HCT116 (cell line): ENCODE data around the gene SNN. TPM values are rescaled to one million over a fixed set of nuclear protein-coding genes. Genes with fewer than 3 reads are reported as not detected.

ENCODE experiments used
- ATAC-seq: fragments of 200-7000 bp; cut with Tn5 transposase; 2 replicates; pipeline ENCODE4 v1.9.1; 2020; ENCODE audit warnings: mild to moderate bottlenecking, moderate library complexity
- BruUV-seq: library from RNA; stranded (reverse); fragments of 400-500 nt; replicated peaks from 2 replicates; lab custom pipeline; 2021; lab: Mats Ljungman, UMichigan
- CTCF ChIA-PET: fragments of 300-600 bp; sonication (Branson Sonifier 250); formaldehyde crosslinking; loops from one replicate; lab custom pipeline; 2021; ENCODE audit warnings: antibody characterized with exemption; lab: Charles Lee
- POLR2A ChIA-PET: fragments of 300-600, 350-600 bp; sonication (Branson Sonifier 250); formaldehyde crosslinking; loops from one replicate; lab custom pipeline; 2021; ENCODE audit warnings: antibody characterized with exemption; lab: Charles Lee
- RAD21 ChIA-PET, 2 experiments: fragments of 300-600 bp; sonication (Branson Sonifier 250); formaldehyde crosslinking; loops; one replicate each; lab custom pipeline; 2023; ENCODE audit warnings: low total read pairs in 2 of 2; ENCODE audit not compliant: uncharacterized antibody in 2 of 2, unreplicated experiment in 2 of 2, low non-redundant PET in 1 of 2; lab: Charles Lee
- DNase-seq: peaks from one replicate; pipeline ENCODE4 v3.0.0-alpha.2; 2010; ENCODE audit warnings: low read depth, low spot score
- H2AFZ ChIP-seq: fragments of 200-600 bp; shearing (Covaris generic), sonication (generic); 2 replicates; pipeline ENCODE4 v1.6.1; 2017; ENCODE audit warnings: low read depth, mixed run types, mixed read lengths, antibody characterized with exemption, low read length; ENCODE audit not compliant: poor library complexity, severe bottlenecking
- H3K27ac ChIP-seq: 2 replicates; pipeline ENCODE4 v1.5.1; 2012; ENCODE audit warnings: low read depth, low read length
- H3K27me3 ChIP-seq: fragments of 200-600 bp; sonication (generic); 2 replicates; pipeline ENCODE4 v1.6.1; 2016; ENCODE audit warnings: mixed run types, low read length, mixed read lengths; ENCODE audit not compliant: insufficient read depth
- H3K36me3 ChIP-seq, 2 experiments: fragments of 200-500 bp in 1 of 2; fragments of 200-600 bp in 1 of 2; sonication (Bioruptor generic) in 1 of 2; sonication (generic) in 1 of 2; 2 replicates each; pipeline versions ENCODE4 v1.5.1 to v1.6.1; 2014 to 2016; ENCODE audit warnings: low read length in 2 of 2, inconsistent platforms in 1 of 2, mixed read lengths in 1 of 2, mixed run types in 1 of 2; ENCODE audit not compliant: insufficient read depth in 2 of 2, control insufficient read depth in 1 of 2
- H3K4me1 ChIP-seq, 2 experiments: fragments of 200-600 bp in 1 of 2; sonication (generic) in 1 of 2; 2 replicates each; pipeline versions ENCODE4 v1.5.1 to v1.6.1; 2012 to 2017; ENCODE audit warnings: low read length in 2 of 2, inconsistent platforms in 1 of 2, mild to moderate bottlenecking in 1 of 2, mixed read lengths in 1 of 2, mixed run types in 1 of 2, moderate library complexity in 1 of 2; ENCODE audit not compliant: insufficient read depth in 2 of 2, control insufficient read depth in 1 of 2
- H3K4me2 ChIP-seq: fragments of 200-600 bp; sonication (generic); 2 replicates; pipeline ENCODE4 v1.6.1; 2017; ENCODE audit warnings: mixed run types, low read length, mixed read lengths
- H3K4me3 ChIP-seq, 2 experiments: fragments of 200-600 bp in 1 of 2; sonication (generic) in 1 of 2; replicated peaks in 1 of 2; 2 replicates each; pipeline ENCODE4 v1.5.1; 2011 to 2016; ENCODE audit warnings: low read length in 2 of 2, control low read depth in 1 of 2, low read depth in 1 of 2, mild to moderate bottlenecking in 1 of 2, mixed read lengths in 1 of 2, mixed run types in 1 of 2
- H3K79me2 ChIP-seq: fragments of 200-600 bp; sonication (generic); 2 replicates; pipeline ENCODE4 v1.6.1; 2017; ENCODE audit warnings: mild to moderate bottlenecking, mixed run types, low read length, moderate library complexity, mixed read lengths; ENCODE audit not compliant: insufficient read depth
- H3K9ac ChIP-seq: fragments of 200-600 bp; sonication (generic); 2 replicates; pipeline ENCODE4 v1.6.1; 2016; ENCODE audit warnings: low read length, mixed read lengths
- H3K9me2 ChIP-seq: fragments of 200-600 bp; sonication (generic), shearing (Covaris generic); 2 replicates; pipeline ENCODE4 v1.6.1; 2017; ENCODE audit warnings: mixed run types, mild to moderate bottlenecking, moderate library complexity; ENCODE audit not compliant: insufficient read depth
- H3K9me3 ChIP-seq, 2 experiments: fragments of 200-500 bp in 1 of 2; fragments of 200-600 bp in 1 of 2; sonication (Bioruptor generic) in 1 of 2; sonication (generic) in 1 of 2; 2 replicates each; pipeline ENCODE4 v1.6.1; 2014 to 2017; ENCODE audit warnings: low read length in 2 of 2, mixed read lengths in 2 of 2, inconsistent platforms in 1 of 2, low read depth in 1 of 2, mild to moderate bottlenecking in 1 of 2, mixed run types in 1 of 2, moderate library complexity in 1 of 2; ENCODE audit not compliant: control insufficient read depth in 1 of 2, insufficient read depth in 1 of 2
- H4K20me1 ChIP-seq: fragments of 200-600 bp; sonication (generic), shearing (Covaris generic); 2 replicates; pipeline ENCODE4 v1.6.1; 2017; ENCODE audit warnings: mixed run types, mild to moderate bottlenecking, moderate library complexity; ENCODE audit not compliant: insufficient read depth
- EGR1 ChIP-seq: IDR thresholded peaks from 2 replicates; pipeline ENCODE4 v1.6.1; 2012; ENCODE audit warnings: low read depth
- EZH2phosphoT487 ChIP-seq: fragments of 200-600 bp; IDR thresholded peaks from 2 replicates; pipeline ENCODE4 v1.6.1; 2018; ENCODE audit warnings: antibody characterized with exemption, borderline replicate concordance
- FOSL1 ChIP-seq: IDR thresholded peaks from 2 replicates; pipeline ENCODE4 v1.6.1; 2012; ENCODE audit warnings: low read depth
- RAD21 ChIP-seq: IDR thresholded peaks from 2 replicates; pipeline ENCODE4 v1.6.1; 2012; ENCODE audit warnings: low read depth, mild to moderate bottlenecking
- REST ChIP-seq: IDR thresholded peaks from 2 replicates; pipeline ENCODE4 v1.6.1; 2012; ENCODE audit warnings: low read depth
- SIN3A ChIP-seq: IDR thresholded peaks from 2 replicates; pipeline ENCODE4 v1.6.1; 2012; ENCODE audit warnings: low read depth
- SP1 ChIP-seq: IDR thresholded peaks from 2 replicates; pipeline ENCODE4 v1.6.1; 2012; ENCODE audit warnings: low read depth
- SRF ChIP-seq: IDR thresholded peaks from 2 replicates; pipeline ENCODE4 v1.6.1; 2012; ENCODE audit warnings: low read depth
- YY1 ChIP-seq: IDR thresholded peaks from 2 replicates; pipeline ENCODE4 v1.6.1; 2011; ENCODE audit warnings: low read length, low read depth, moderate library complexity, mild to moderate bottlenecking; ENCODE audit not compliant: insufficient replicate concordance; ENCODE audit errors: extremely low read depth
- ZFX ChIP-seq: fragments of 450-650 bp; IDR thresholded peaks from 2 replicates; pipeline ENCODE4 v1.6.1; 2017
- intact Hi-C: fragments of 100-400 bp; cut with micrococcal nuclease; formaldehyde crosslinking; loops from 2 replicates; pipeline ENCODE4 v1.10.0; 2022
- total RNA-seq: library from RNA; stranded (reverse); gene quantifications from one replicate; pipeline ENCODE4 v1.2.1, GENCODE V29; 2021; ENCODE audit not compliant: unreplicated experiment
- TF ChIP-seq, protein P1 (sequence below), 3 experiments: fragments of 200-600 bp in 1 of 3; sonication (generic) in 1 of 3; IDR thresholded peaks in 2 of 3; conservative IDR thresholded peaks in 1 of 3; 2 replicates each; pipeline ENCODE4 v1.5.1; 2012 to 2017; ENCODE audit warnings: low read depth in 2 of 3, low read length in 2 of 3, antibody characterized with exemption in 1 of 3, borderline replicate concordance in 1 of 3, control low read depth in 1 of 3, mild to moderate bottlenecking in 1 of 3, mixed read lengths in 1 of 3, mixed run types in 1 of 3, moderate library complexity in 1 of 3; ENCODE audit not compliant: insufficient read depth in 1 of 3

The SNN gene
- total RNA-seq, 1 experiment from 2014 or later = 12.2 TPM

- no peaks in the 10 kb centered on the region for H3K9me3 ChIP-seq
- CTCF ChIA-PET = interaction anchor here (1.2 kb wide), 1 partner anchor 16 kb away, joined by 4 read pairs; no protein-coding TSS in a partner anchor
These were observed 41.5 kb upstream of the SNN start for GRCh38 chr16:11626657-11627291.

More at GRCh38 chr16:11626657-11627291, 41.5 kb upstream of the SNN start:
- POLR2A ChIA-PET = interaction anchor here (1.0 to 1.2 kb wide), 2 partner anchors 7 to 9 kb away, joined by 3 to 5 read pairs; no protein-coding TSS in a partner anchor
- TF ChIP-seq SIN3A = no peak
- no peak for TF ChIP-seq ZFX
- TF ChIP-seq FOSL1 = no peak
- TF ChIP-seq EGR1 = no peak
- TF ChIP-seq, protein P1, sequence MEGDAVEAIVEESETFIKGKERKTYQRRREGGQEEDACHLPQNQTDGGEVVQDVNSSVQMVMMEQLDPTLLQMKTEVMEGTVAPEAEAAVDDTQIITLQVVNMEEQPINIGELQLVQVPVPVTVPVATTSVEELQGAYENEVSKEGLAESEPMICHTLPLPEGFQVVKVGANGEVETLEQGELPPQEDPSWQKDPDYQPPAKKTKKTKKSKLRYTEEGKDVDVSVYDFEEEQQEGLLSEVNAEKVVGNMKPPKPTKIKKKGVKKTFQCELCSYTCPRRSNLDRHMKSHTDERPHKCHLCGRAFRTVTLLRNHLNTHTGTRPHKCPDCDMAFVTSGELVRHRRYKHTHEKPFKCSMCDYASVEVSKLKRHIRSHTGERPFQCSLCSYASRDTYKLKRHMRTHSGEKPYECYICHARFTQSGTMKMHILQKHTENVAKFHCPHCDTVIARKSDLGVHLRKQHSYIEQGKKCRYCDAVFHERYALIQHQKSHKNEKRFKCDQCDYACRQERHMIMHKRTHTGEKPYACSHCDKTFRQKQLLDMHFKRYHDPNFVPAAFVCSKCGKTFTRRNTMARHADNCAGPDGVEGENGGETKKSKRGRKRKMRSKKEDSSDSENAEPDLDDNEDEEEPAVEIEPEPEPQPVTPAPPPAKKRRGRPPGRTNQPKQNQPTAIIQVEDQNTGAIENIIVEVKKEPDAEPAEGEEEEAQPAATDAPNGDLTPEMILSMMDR (IDR thresholded peaks at IDR 0.05 in 2 of 3, conservative IDR thresholded peaks at IDR 0.05 in 1 of 3; ENCODE audit: borderline replicate concordance in 1 of 3, insufficient read depth in 1 of 3, low read depth in 2 of 3, low read length in 2 of 3) = no peak
- no peak for TF ChIP-seq EZH2phosphoT487
- no peak for TF ChIP-seq REST
- no peak for TF ChIP-seq SP1
- no peak for TF ChIP-seq RAD21
- no peak for TF ChIP-seq SRF
- no peak for TF ChIP-seq YY1
- Histone ChIP-seq H3K9me2 (no peaks in the 10 kb centered on the region), H3K4me3 (no peak overlapping the region), H3K79me2 (no peaks in the 10 kb centered on the region), H3K4me1 (peaks cover 16 to 39% of the 10 kb centered on the region in 2 experiments), H3K9ac (no peak overlapping the region), H2AFZ (no peak overlapping the region), H3K27me3 (no peaks in the 10 kb centered on the region), H3K4me2 (peak overlapping the region; percentile 68), H3K36me3 (no peaks in the 10 kb centered on the region), H4K20me1 (no peaks in the 10 kb centered on the region), H3K27ac (peak overlapping the region; percentile 34)
- DNase-seq (no peak), ATAC-seq (peak; percentile 42; the same call in 1 of the 2 replicates)
- intact Hi-C loops = no loop called here
- BruUV-seq = no TSS peak
- RAD21 ChIA-PET = no interaction called here
